ENCODE data around the gene SORBS1. TPM values are rescaled to one million over a fixed set of nuclear protein-coding genes. Genes with fewer than 3 reads are reported as not detected.

The SORBS1 gene
- total RNA-seq, 2 experiments from 2014 or later = 0.24 to 0.47 TPM

DNA sequence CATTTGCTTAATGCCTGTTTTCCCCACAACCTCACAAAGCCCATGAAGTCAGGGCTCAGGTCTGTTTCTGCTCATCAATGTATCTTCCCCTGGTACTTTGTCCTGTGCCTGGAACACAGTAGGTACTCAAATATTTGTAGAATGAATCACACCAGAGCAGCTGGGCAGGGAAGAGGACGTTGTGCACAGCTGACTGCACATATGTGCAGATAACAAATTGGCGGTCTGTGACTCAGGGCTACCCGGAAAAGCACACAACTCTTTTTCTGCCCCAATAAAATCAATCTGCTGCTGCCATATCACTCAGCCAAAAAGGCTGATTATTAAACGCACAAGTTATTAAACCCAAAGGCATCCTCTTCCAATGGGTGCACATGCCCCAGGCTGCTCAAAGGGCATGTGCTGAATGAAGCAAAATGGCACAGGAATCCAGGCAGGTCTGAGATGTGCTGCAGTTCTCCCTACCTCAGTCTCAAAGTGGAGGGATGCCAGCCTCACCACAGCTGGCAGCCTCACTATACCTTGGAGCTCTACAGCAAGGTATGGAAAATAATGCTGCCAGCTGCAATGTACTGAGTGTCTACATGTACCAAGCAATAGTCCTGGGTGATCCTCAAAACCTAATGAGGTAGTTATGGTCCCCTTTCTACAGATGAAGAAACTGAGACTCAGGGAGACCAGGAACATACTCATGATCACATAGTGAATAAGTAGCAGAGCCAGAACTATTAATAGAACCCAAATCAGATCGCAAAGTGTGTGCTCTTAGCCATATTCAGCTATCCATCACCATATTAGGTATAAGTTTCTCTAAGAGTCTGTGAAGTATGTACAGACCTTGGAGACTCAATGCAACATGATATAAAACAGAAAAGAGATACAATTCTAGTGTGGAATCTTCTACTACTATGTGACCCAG is 43.4 kb downstream of the SORBS1 start:
- ATAC-seq (no peak), DNase-seq (no peak)
- no peaks in the 10 kb centered on the region for H3K9me3 Mint-ChIP-seq (ENCODE audit: insufficient read depth)
- no peak overlapping the region for H3K27ac Mint-ChIP-seq
- no peak overlapping the region for H3K4me3 Mint-ChIP-seq
- H3K27me3 Mint-ChIP-seq (ENCODE audit: low read depth) = no peaks in the 10 kb centered on the region
- no peaks in the 10 kb centered on the region for H3K36me3 Mint-ChIP-seq (ENCODE audit: low read depth)
- ChIA-PET POLR2A (no interaction called here), CTCF (no interaction called here)
- no peaks in the 10 kb centered on the region for H3K4me1 Mint-ChIP-seq (ENCODE audit: low read depth)

DNA sequence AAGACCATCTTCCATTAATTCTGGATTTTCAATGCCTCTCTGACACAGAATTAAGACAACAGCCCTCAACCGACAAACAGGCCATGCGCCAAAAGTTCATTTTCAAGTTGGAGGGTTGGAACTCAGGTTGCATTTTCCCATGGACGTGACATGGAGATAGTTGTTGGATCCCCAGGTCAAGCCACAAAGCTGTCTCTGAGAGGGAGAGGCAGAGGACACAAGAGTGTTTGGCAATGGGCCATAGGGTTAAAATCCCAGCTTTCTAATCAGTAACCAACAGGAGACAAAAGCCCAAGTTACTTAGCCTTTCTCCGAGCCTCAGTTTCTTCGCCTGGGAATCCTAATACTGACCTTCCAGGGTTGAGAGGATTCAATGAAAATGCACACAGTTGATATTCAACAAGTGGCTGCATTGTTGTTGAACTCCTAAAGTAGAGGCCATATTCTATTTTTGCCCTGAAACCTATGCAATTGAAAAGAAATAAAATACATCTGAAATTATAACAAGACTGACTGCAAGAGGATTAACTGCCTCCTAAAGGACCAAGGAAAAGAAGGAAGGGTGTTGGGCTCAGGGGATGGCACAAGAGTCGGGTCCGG is 44.3 kb downstream of the SORBS1 start:
- Mint-ChIP-seq H3K9me3 (ENCODE audit: insufficient read depth) (no peaks in the 10 kb centered on the region), H3K36me3 (ENCODE audit: low read depth) (no peaks in the 10 kb centered on the region), H3K27me3 (ENCODE audit: low read depth) (no peaks in the 10 kb centered on the region), H3K27ac (no peak overlapping the region), H3K4me1 (ENCODE audit: low read depth) (no peaks in the 10 kb centered on the region), H3K4me3 (no peak overlapping the region)
- ATAC-seq = no peak
- DNase-seq = no peak
- POLR2A ChIA-PET = no interaction called here
- CTCF ChIA-PET = no interaction called here

DNA sequence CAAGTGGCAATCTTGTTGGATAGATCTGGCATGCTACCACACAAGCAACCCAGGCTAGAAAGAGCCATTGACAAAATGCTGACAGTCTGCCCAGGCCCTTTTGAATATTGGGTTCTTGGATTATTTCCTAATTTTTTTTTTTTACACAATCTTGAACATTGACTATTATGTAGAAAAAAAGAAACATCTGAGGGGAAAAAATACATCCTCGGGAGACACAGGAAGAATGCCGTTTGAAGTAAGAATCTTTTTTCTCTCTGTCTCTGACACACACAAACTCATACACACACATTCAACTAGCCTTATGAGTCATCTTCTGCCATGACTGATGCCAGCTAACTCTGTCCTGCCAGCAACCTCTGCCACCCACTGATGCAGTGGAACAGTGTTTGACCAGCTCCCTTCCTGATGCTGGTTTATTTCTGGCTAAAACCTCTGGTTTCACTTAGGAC is 47.2 kb downstream of the SORBS1 start:
- Mint-ChIP-seq H3K36me3 (ENCODE audit: low read depth) (no peaks in the 10 kb centered on the region), H3K4me3 (no peak overlapping the region), H3K27ac (no peak overlapping the region), H3K4me1 (ENCODE audit: low read depth) (no peaks in the 10 kb centered on the region), H3K27me3 (ENCODE audit: low read depth) (peaks cover 3% of the 10 kb centered on the region), H3K9me3 (ENCODE audit: insufficient read depth) (no peaks in the 10 kb centered on the region)
- CTCF ChIA-PET = no interaction called here
- DNase-seq (no peak), ATAC-seq (no peak)
- POLR2A ChIA-PET = no interaction called here

DNA sequence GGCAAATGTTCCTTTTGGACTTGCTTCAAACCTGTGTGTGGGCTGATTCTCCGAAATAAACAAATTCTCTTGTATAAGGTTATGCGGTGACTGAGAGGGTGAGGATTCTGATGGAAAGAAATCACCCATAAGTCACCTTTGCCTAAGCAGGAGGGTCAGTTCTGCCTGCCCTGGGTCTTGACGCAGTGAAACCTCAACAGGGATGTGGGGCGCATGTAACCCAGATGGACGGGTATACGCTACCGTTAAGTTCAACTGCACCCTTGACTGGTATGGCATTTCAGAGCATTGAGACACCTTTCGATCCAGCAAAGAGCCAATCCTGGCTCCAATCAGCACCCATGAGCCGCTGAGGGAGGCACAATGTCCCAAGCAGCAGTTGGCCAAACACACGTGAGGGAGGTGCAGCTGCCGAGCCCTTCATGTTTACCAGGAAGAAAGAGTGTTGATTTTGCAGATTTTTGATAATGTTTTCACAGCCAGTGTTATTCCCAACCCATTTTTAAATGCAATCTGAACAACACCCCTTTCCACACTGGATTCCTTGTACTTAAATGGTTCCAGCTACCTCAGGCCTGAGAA is 48.1 kb downstream of the SORBS1 start:
- no peaks in the 10 kb centered on the region for H3K36me3 Mint-ChIP-seq (ENCODE audit: low read depth)
- ChIA-PET CTCF (no interaction called here), POLR2A (no interaction called here)

DNA sequence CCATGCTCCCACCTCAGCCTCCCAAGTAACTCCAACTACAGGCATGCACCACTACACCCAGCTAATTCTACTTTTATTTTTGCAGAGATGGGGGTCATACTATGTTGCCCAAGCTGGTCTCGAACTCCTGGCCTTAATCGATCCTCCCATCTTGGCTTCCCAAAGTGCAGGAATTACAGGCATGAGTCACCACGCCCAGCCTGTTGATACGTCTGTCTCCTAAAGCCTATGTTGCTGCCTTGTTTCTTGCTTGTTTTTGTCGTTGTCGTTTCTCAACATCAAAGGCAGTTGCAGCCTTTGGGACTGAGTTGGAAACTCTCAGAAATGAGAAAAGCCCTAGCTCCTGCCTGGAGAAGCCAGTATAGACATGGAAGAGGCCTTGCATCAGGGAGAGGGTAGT is 49.9 kb downstream of the SORBS1 start:
- CTCF ChIA-PET = no interaction called here
- no peaks in the 10 kb centered on the region for H3K9me3 Mint-ChIP-seq (ENCODE audit: insufficient read depth)
- H3K4me3 Mint-ChIP-seq = no peak overlapping the region
- H3K27me3 Mint-ChIP-seq (ENCODE audit: low read depth) = peaks cover 6% of the 10 kb centered on the region
- no peak for DNase-seq
- no peak for ATAC-seq
- no peak overlapping the region for H3K27ac Mint-ChIP-seq
- no peaks in the 10 kb centered on the region for H3K36me3 Mint-ChIP-seq (ENCODE audit: low read depth)
- POLR2A ChIA-PET = no interaction called here
- no peaks in the 10 kb centered on the region for H3K4me1 Mint-ChIP-seq (ENCODE audit: low read depth)

More for the DNA sequence above, 48.1 kb downstream of the SORBS1 start:
- no peaks in the 10 kb centered on the region for H3K4me1 Mint-ChIP-seq (ENCODE audit: low read depth)
- no peak for ATAC-seq
- peaks cover 6% of the 10 kb centered on the region for H3K27me3 Mint-ChIP-seq (ENCODE audit: low read depth)
- no peak overlapping the region for H3K4me3 Mint-ChIP-seq
- H3K27ac Mint-ChIP-seq = no peak overlapping the region
- H3K9me3 Mint-ChIP-seq (ENCODE audit: insufficient read depth) = no peaks in the 10 kb centered on the region
- DNase-seq = no peak

DNA sequence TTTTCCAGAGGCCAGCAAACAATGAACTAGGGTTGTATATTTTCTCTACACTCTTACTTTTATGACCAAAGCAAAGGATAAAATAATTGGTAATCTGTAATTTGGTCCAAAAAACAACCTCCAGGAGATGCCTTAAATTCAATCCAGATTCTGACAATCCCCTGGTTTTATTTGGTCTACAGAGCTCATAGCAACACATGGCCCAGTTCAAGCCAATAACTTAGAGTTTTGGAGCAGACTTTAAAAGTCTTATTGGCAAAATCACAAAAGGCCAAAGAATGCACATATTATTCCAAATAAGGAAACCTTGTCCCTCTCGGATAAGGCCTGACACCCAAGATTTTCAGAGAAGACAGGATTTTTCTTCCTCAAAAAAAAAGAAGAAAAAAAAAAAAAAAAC is 51.9 kb downstream of the SORBS1 start:
- no peaks in the 10 kb centered on the region for H3K4me1 Mint-ChIP-seq (ENCODE audit: low read depth)
- POLR2A ChIA-PET = no interaction called here
- ATAC-seq (no peak), DNase-seq (no peak)
- no peaks in the 10 kb centered on the region for H3K36me3 Mint-ChIP-seq (ENCODE audit: low read depth)
- no peak overlapping the region for H3K27ac Mint-ChIP-seq
- peaks cover 6% of the 10 kb centered on the region for H3K27me3 Mint-ChIP-seq (ENCODE audit: low read depth)
- no peak overlapping the region for H3K4me3 Mint-ChIP-seq
- CTCF ChIA-PET = interaction anchor here (1.1 kb wide), 1 partner anchor 79 kb away, joined by 3 read pairs; no protein-coding TSS in a partner anchor
- no peaks in the 10 kb centered on the region for H3K9me3 Mint-ChIP-seq (ENCODE audit: insufficient read depth)

DNA sequence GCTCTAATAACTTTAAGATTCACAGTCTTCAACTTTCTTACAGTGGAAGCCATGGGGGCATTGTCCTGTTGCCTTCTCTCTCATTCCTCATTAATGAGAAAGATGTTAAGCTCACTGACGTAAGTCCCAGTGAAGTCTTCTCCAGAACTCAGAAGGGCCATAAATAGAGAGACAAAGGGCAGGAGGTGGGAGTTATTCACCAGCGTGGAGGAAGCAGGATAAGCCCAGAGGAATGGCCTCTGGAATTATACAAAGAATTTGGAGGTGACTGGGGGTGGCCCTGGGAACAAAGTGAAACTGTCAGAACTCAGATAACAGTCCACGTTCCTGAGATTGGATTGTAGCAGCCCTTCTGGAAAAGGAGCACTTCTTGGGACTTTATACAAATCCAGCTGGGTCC is 52.4 kb downstream of the SORBS1 start:
- Mint-ChIP-seq H3K4me1 (ENCODE audit: low read depth) (no peaks in the 10 kb centered on the region), H3K27me3 (ENCODE audit: low read depth) (peaks cover 6% of the 10 kb centered on the region), H3K9me3 (ENCODE audit: insufficient read depth) (no peaks in the 10 kb centered on the region), H3K36me3 (ENCODE audit: low read depth) (no peaks in the 10 kb centered on the region), H3K27ac (no peak overlapping the region), H3K4me3 (no peak overlapping the region)
- ATAC-seq = no peak
- ChIA-PET POLR2A (no interaction called here), CTCF (interaction anchor here (1.1 kb wide), 1 partner anchor 78 kb away, joined by 3 read pairs; no protein-coding TSS in a partner anchor)
- no peak for DNase-seq

DNA sequence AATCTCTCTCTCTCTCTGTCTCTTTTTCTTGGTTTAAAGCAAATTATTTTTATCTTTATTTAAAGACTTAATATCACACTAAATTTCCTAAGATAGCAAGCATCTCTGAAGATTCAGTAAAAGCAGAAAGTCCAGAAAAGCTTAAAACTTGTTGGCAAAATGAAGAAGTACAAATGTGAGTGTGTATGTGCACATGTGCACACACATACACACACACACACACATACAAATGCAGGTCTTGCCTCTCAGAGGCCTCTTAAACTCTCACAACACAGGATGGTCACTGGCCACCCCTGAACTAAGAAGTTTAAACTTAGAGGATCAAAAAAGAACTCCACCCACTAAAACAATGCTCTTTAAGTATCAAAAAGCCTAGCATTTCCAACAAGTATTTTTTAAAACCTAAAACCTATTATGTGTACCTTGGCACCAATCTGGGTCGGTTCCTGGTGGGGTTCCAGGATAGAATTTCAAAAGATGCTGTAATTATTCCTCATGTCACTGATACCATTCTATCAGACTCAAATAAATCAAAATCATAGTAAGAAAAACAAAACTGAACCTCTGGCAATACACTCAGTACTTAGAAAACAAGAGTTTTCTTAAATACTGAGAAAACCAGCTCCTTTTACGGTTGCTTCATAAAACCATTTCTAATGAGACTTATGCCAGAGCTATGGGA is 55.0 kb downstream of the SORBS1 start:
- H3K27me3 Mint-ChIP-seq (ENCODE audit: low read depth) = peaks cover 8% of the 10 kb centered on the region
- no peaks in the 10 kb centered on the region for H3K4me1 Mint-ChIP-seq (ENCODE audit: low read depth)
- POLR2A ChIA-PET = no interaction called here
- no peaks in the 10 kb centered on the region for H3K36me3 Mint-ChIP-seq (ENCODE audit: low read depth)
- H3K27ac Mint-ChIP-seq = no peak overlapping the region
- no peak overlapping the region for H3K4me3 Mint-ChIP-seq
- CTCF ChIA-PET = no interaction called here
- H3K9me3 Mint-ChIP-seq (ENCODE audit: insufficient read depth) = no peaks in the 10 kb centered on the region
- ATAC-seq (no peak), DNase-seq (no peak)

DNA sequence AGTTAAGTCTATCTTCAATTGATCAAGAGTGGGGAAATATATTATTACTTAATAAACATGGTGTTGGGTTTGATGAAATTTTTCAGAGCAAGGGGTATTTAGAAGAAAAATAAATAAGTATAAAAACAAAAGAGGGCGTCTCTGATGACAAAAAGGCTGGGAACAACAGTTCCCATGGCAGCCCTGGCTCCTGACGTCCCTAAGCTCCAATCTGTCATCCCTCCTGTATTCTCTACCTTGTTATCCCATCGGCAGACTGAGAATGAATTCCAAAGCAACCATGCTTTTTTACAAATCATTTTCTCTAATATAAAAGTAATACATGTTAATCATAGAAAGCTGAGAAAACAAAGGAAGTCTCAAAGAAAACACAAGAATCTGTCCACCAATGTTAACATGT is 55.5 kb downstream of the SORBS1 start:
- DNase-seq (no peak), ATAC-seq (no peak)
- Mint-ChIP-seq H3K36me3 (ENCODE audit: low read depth) (no peaks in the 10 kb centered on the region), H3K27me3 (ENCODE audit: low read depth) (peaks cover 6% of the 10 kb centered on the region), H3K27ac (no peak overlapping the region), H3K4me3 (no peak overlapping the region), H3K9me3 (ENCODE audit: insufficient read depth) (no peaks in the 10 kb centered on the region), H3K4me1 (ENCODE audit: low read depth) (no peaks in the 10 kb centered on the region)
- ChIA-PET CTCF (interaction anchor here (1.7 kb wide), 1 partner anchor 76 kb away, joined by 5 read pairs; no protein-coding TSS in a partner anchor), POLR2A (no interaction called here)

DNA sequence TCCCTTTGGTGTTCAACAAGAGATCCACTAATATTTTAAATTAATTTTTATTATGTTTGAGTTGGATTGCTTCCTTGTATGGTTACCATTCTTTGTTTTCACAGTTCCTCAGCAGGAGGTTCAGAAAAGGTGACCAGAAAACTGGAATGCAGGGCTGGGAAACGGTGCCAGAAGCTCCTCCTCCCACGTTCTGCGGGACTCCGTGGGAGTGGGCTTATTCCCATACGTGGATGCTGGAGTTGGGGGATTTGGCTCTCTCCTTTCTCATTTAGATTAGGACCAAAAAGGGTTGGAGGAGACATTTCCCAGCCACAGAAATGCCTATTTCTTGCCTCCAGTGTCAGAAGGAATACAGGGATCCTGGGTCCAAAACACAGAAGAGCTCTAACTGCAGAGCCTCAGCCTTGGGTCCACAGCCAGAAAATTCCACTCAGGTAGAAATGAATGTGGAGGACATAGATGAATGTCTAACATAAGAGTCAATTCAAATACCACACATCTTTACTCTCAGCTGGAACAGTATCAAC is 56.0 kb downstream of the SORBS1 start:
- Mint-ChIP-seq H3K27me3 (ENCODE audit: low read depth) (peaks cover 6% of the 10 kb centered on the region), H3K4me3 (no peak overlapping the region), H3K36me3 (ENCODE audit: low read depth) (no peaks in the 10 kb centered on the region), H3K9me3 (ENCODE audit: insufficient read depth) (no peaks in the 10 kb centered on the region), H3K4me1 (ENCODE audit: low read depth) (no peaks in the 10 kb centered on the region), H3K27ac (no peak overlapping the region)
- CTCF ChIA-PET = interaction anchor here (1.7 kb wide), 1 partner anchor 75 kb away, joined by 5 read pairs; no protein-coding TSS in a partner anchor
- ATAC-seq (no peak), DNase-seq (no peak)
- POLR2A ChIA-PET = no interaction called here

DNA sequence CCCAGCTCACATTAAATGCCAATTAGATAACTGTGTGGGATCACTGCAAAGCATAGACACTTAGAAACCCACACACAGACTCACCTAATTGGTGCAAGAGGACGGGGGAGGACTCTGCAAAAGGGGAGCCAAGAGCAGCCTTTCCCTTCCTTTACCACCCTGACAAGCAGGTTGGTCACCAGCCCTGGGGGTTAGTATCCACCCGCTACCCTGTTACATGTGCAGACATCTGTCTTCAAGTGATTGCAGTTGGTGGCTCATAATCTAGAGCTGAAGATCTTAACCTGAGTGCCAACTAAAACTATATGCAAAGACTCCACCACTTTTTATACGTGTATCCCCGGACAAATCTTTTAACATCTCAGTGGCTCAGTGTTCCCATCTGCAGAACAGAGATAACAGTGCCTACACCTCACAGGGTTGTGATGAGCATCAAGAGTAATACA is 56.9 kb downstream of the SORBS1 start:
- peaks cover 6% of the 10 kb centered on the region for H3K27me3 Mint-ChIP-seq (ENCODE audit: low read depth)
- no peaks in the 10 kb centered on the region for H3K4me1 Mint-ChIP-seq (ENCODE audit: low read depth)
- no peak for DNase-seq
- H3K4me3 Mint-ChIP-seq = no peak overlapping the region
- no peaks in the 10 kb centered on the region for H3K36me3 Mint-ChIP-seq (ENCODE audit: low read depth)
- no peak overlapping the region for H3K27ac Mint-ChIP-seq
- ChIA-PET POLR2A (no interaction called here), CTCF (interaction anchor here (1.7 kb wide), 1 partner anchor 74 kb away, joined by 5 read pairs; no protein-coding TSS in a partner anchor)
- no peaks in the 10 kb centered on the region for H3K9me3 Mint-ChIP-seq (ENCODE audit: insufficient read depth)
- no peak for ATAC-seq
